ENCODE results near the gene SERGEF. TPM values are rescaled to one million over a fixed set of nuclear protein-coding genes. Genes with fewer than 3 reads are reported as not detected.

SERGEF gene
- polyA plus RNA-seq, 10 donors = 9.2 to 15.2 (median 10.9) TPM

Other genes with a start within 250 kb of the SERGEF start
- 1 to 10 TPM in 1 of 10 donors, under 1 TPM in 9; 0.08 to 1.0 (median 0.15) TPM for gene TPH1, start 33.2 kb upstream of the SERGEF start, polyA plus RNA-seq (ENCODE audit: insufficient read length in 10 of 10)
- 10 to 100 TPM; 10.8 to 25.1 (median 14.9) TPM for gene SAAL1, start 93.0 kb upstream of the SERGEF start, polyA plus RNA-seq (ENCODE audit: insufficient read length in 10 of 10)
- not detected for gene MRGPRX3, start 119.5 kb upstream of the SERGEF start, polyA plus RNA-seq (ENCODE audit: insufficient read length in 10 of 10)
- not detected for gene MRGPRX4, start 159.8 kb upstream of the SERGEF start, polyA plus RNA-seq (ENCODE audit: insufficient read length in 10 of 10)
- not detected for gene SAA4, start 223.8 kb upstream of the SERGEF start, polyA plus RNA-seq (ENCODE audit: insufficient read length in 10 of 10)
- gene SAA2, start 235.6 kb upstream of the SERGEF start, polyA plus RNA-seq (ENCODE audit: insufficient read length in 10 of 10) = not detected

Measured in muscle of back (tissue), 10 donors.